ENCODE data around the gene SPAG16.

The SPAG16 gene

GRCh38 chr2:214294426-214294825 is 1010.2 kb downstream of the SPAG16 start:
- no peak for DNase-seq (ENCODE audit: extremely low read depth, low read depth)
- TF ChIP-seq CTCF (IDR thresholded peaks at IDR 0.05; ENCODE audit: low read depth, low read length): no peak

- DNase-seq (ENCODE audit: extremely low read depth, low read depth): no peak
- TF ChIP-seq CTCF (IDR thresholded peaks at IDR 0.05; ENCODE audit: low read depth, low read length): no peak
These were observed 1013.2 kb downstream of the SPAG16 start for GRCh38 chr2:214297423-214297822.

GRCh38 chr2:214310319-214310718 is 1026.1 kb downstream of the SPAG16 start:
- peak; percentile 22 for TF ChIP-seq CTCF (IDR thresholded peaks at IDR 0.05; ENCODE audit: low read depth, low read length)
- DNase-seq (ENCODE audit: extremely low read depth, low read depth): no peak

GRCh38 chr2:214311031-214311533 is 1026.8 kb downstream of the SPAG16 start:
- no peak for DNase-seq (ENCODE audit: extremely low read depth, low read depth)
- TF ChIP-seq CTCF (IDR thresholded peaks at IDR 0.05; ENCODE audit: low read depth, low read length): no peak

GRCh38 chr2:214311931-214312749 is 1027.9 kb downstream of the SPAG16 start:
- no peak for TF ChIP-seq CTCF (IDR thresholded peaks at IDR 0.05; ENCODE audit: low read depth, low read length)
- no peak for DNase-seq (ENCODE audit: extremely low read depth, low read depth)

- no peak for TF ChIP-seq CTCF (IDR thresholded peaks at IDR 0.05; ENCODE audit: low read depth, low read length)
- no peak for DNase-seq (ENCODE audit: extremely low read depth, low read depth)
These were observed 1031.1 kb downstream of the SPAG16 start for GRCh38 chr2:214315324-214315723.

GRCh38 chr2:214320211-214320610 is 1035.9 kb downstream of the SPAG16 start:
- no peak for TF ChIP-seq CTCF (IDR thresholded peaks at IDR 0.05; ENCODE audit: low read depth, low read length)

More at GRCh38 chr2:214320211-214320610, 1035.9 kb downstream of the SPAG16 start:
- DNase-seq (ENCODE audit: extremely low read depth, low read depth): no peak

All from AG09319 (cell line).